Activated CD8-positive, alpha-beta memory T cell treated with anti-CD3 and anti-CD28 coated beads, Interleukin-2, amount 10 ng/mL, durations not matched to agents 7 days and 5 days (primary cell): Measurements from ENCODE around the gene VIPR2. TPM values are rescaled to one million over a fixed set of nuclear protein-coding genes. Genes with fewer than 3 reads are reported as not detected.
"Not testable (repeated sequence)": the region's sequence is repeated elsewhere in the genome, so short reads cannot be mapped to it uniquely, and the experiment has no call there.

Experiments used
- ATAC-seq: fragments of 150-1000 bp; cut with Tn5 transposase; one replicate; pipeline ENCODE4 v1.10.0; 2021; ENCODE audit warnings: moderate library complexity
- CTCF ChIA-PET: fragments of 350-600 bp; sonication (Branson Sonifier 250); formaldehyde crosslinking; loops from one replicate; lab custom pipeline; 2021; ENCODE audit warnings: antibody characterized with exemption; lab: Charles Lee
- DNase-seq: peaks from one replicate; pipeline ENCODE4 v3.0.0-alpha.2; 2020
- H3K27ac Mint-ChIP-seq: one replicate; pipeline ENCODE4 v1.8.0; 2021; ENCODE audit warnings: mild to moderate bottlenecking, mixed read lengths
- H3K27me3 Mint-ChIP-seq: one replicate; pipeline ENCODE4 v1.8.0; 2021; ENCODE audit warnings: mixed read lengths
- H3K36me3 Mint-ChIP-seq: one replicate; pipeline ENCODE4 v1.8.0; 2021; ENCODE audit warnings: mild to moderate bottlenecking, mixed read lengths
- H3K4me1 Mint-ChIP-seq: one replicate; pipeline ENCODE4 v1.8.0; 2021; ENCODE audit warnings: mixed read lengths
- H3K4me3 Mint-ChIP-seq: one replicate; pipeline ENCODE4 v1.8.0; 2021; ENCODE audit warnings: mild to moderate bottlenecking, moderate library complexity, mixed read lengths
- H3K9me3 Mint-ChIP-seq: one replicate; pipeline ENCODE4 v1.8.0; 2022; ENCODE audit warnings: low read depth, mixed read lengths
- total RNA-seq, 2 experiments: library from RNA; stranded (reverse); gene quantifications; one replicate each; pipeline ENCODE4 v1.2.3, GENCODE V29; 2021

The VIPR2 gene
- total RNA-seq, 2 experiments from 2014 or later = 0.05 TPM; not detected in 1

- DNase-seq (no peak), ATAC-seq (no peak)
- CTCF ChIA-PET = no interaction called here
- peaks cover 6% of the 10 kb centered on the region for H3K27me3 Mint-ChIP-seq
- H3K27ac Mint-ChIP-seq = no peak overlapping the region
- H3K4me3 Mint-ChIP-seq = no peak overlapping the region
- H3K9me3 Mint-ChIP-seq = peaks cover 6% of the 10 kb centered on the region
- no peaks in the 10 kb centered on the region for H3K4me1 Mint-ChIP-seq
- no peaks in the 10 kb centered on the region for H3K36me3 Mint-ChIP-seq
Observed at GRCh38 chr7:159105832-159106811, 38.5 kb downstream of the VIPR2 start.

GRCh38 chr7:159105066-159105780, 39.4 kb downstream of the VIPR2 start:
- DNase-seq (no peak), ATAC-seq (no peak)
- no peaks in the 10 kb centered on the region for H3K4me1 Mint-ChIP-seq
- CTCF ChIA-PET = no interaction called here
- no peak overlapping the region for H3K4me3 Mint-ChIP-seq
- no peak overlapping the region for H3K27ac Mint-ChIP-seq
- no peaks in the 10 kb centered on the region for H3K36me3 Mint-ChIP-seq
- peaks cover 6% of the 10 kb centered on the region for H3K27me3 Mint-ChIP-seq
- peaks cover 11% of the 10 kb centered on the region for H3K9me3 Mint-ChIP-seq

GRCh38 chr7:159104188-159104920, 40.3 kb downstream of the VIPR2 start:
- ATAC-seq (no peak), DNase-seq (no peak)
- H3K4me1 Mint-ChIP-seq = no peaks in the 10 kb centered on the region
- H3K27me3 Mint-ChIP-seq = peaks cover 4% of the 10 kb centered on the region
- H3K9me3 Mint-ChIP-seq = peaks cover 11% of the 10 kb centered on the region
- CTCF ChIA-PET = no interaction called here
- no peak overlapping the region for H3K27ac Mint-ChIP-seq
- H3K36me3 Mint-ChIP-seq = no peaks in the 10 kb centered on the region
- H3K4me3 Mint-ChIP-seq = no peak overlapping the region

- no peaks in the 10 kb centered on the region for H3K4me1 Mint-ChIP-seq
- DNase-seq (no peak), ATAC-seq (no peak)
- H3K27ac Mint-ChIP-seq = no peak overlapping the region
- H3K27me3 Mint-ChIP-seq = peaks cover 2% of the 10 kb centered on the region
- peaks cover 11% of the 10 kb centered on the region for H3K9me3 Mint-ChIP-seq
- CTCF ChIA-PET = no interaction called here
- no peaks in the 10 kb centered on the region for H3K36me3 Mint-ChIP-seq
- H3K4me3 Mint-ChIP-seq = no peak overlapping the region
Observed at GRCh38 chr7:159103382-159104187, 41.1 kb downstream of the VIPR2 start.

- peaks cover under 1% of the 10 kb centered on the region for H3K27me3 Mint-ChIP-seq
- no peak overlapping the region for H3K27ac Mint-ChIP-seq
- H3K9me3 Mint-ChIP-seq = peaks cover 11% of the 10 kb centered on the region
- ATAC-seq (no peak), DNase-seq (no peak)
- CTCF ChIA-PET = no interaction called here
- H3K36me3 Mint-ChIP-seq = no peaks in the 10 kb centered on the region
- H3K4me3 Mint-ChIP-seq = no peak overlapping the region
- H3K4me1 Mint-ChIP-seq = no peaks in the 10 kb centered on the region
Observed at GRCh38 chr7:159102681-159103381, 41.8 kb downstream of the VIPR2 start.

- H3K36me3 Mint-ChIP-seq, ATAC-seq, H3K4me3 Mint-ChIP-seq, H3K27me3 Mint-ChIP-seq, H3K4me1 Mint-ChIP-seq, H3K27ac Mint-ChIP-seq, CTCF ChIA-PET, DNase-seq: not testable (repeated sequence)
- H3K9me3 Mint-ChIP-seq = peaks cover 11% of the 10 kb centered on the region
Observed at GRCh38 chr7:159101661-159102091, 43.0 kb downstream of the VIPR2 start.

GRCh38 chr7:159101083-159101395, 43.6 kb downstream of the VIPR2 start:
- H3K27ac Mint-ChIP-seq, H3K36me3 Mint-ChIP-seq, H3K27me3 Mint-ChIP-seq, ATAC-seq, DNase-seq, CTCF ChIA-PET, H3K4me3 Mint-ChIP-seq, H3K4me1 Mint-ChIP-seq: not testable (repeated sequence)
- H3K9me3 Mint-ChIP-seq = peaks cover 11% of the 10 kb centered on the region

GRCh38 chr7:159100281-159101082, 44.2 kb downstream of the VIPR2 start:
- H3K4me1 Mint-ChIP-seq, H3K36me3 Mint-ChIP-seq, H3K27ac Mint-ChIP-seq, H3K27me3 Mint-ChIP-seq, DNase-seq, ATAC-seq, CTCF ChIA-PET, H3K4me3 Mint-ChIP-seq: not testable (repeated sequence)
- peaks cover 11% of the 10 kb centered on the region for H3K9me3 Mint-ChIP-seq

GRCh38 chr7:159099711-159100231, 44.9 kb downstream of the VIPR2 start:
- Mint-ChIP-seq H3K27me3 (no peaks in the 10 kb centered on the region), H3K9me3 (peaks cover 11% of the 10 kb centered on the region), H3K36me3 (no peaks in the 10 kb centered on the region), H3K27ac (no peak overlapping the region), H3K4me1 (no peaks in the 10 kb centered on the region), H3K4me3 (no peak overlapping the region)
- no peak for ATAC-seq
- CTCF ChIA-PET = no interaction called here
- DNase-seq = peak; percentile 33

GRCh38 chr7:159098811-159099655, 45.6 kb downstream of the VIPR2 start:
- CTCF ChIA-PET = no interaction called here
- ATAC-seq (no peak), DNase-seq (no peak)
- Mint-ChIP-seq H3K9me3 (peaks cover 11% of the 10 kb centered on the region), H3K36me3 (no peaks in the 10 kb centered on the region), H3K4me1 (no peaks in the 10 kb centered on the region), H3K27ac (no peak overlapping the region), H3K4me3 (no peak overlapping the region), H3K27me3 (no peaks in the 10 kb centered on the region)

GRCh38 chr7:159098424-159098786, 46.3 kb downstream of the VIPR2 start:
- Mint-ChIP-seq H3K27me3 (no peaks in the 10 kb centered on the region), H3K4me1 (no peaks in the 10 kb centered on the region), H3K27ac (no peak overlapping the region), H3K4me3 (no peak overlapping the region), H3K9me3 (peaks cover 11% of the 10 kb centered on the region), H3K36me3 (no peaks in the 10 kb centered on the region)
- ATAC-seq (no peak), DNase-seq (no peak)
- CTCF ChIA-PET = no interaction called here
